Measurements from ENCODE around the gene SH3TC2.

The SH3TC2 gene

DNA sequence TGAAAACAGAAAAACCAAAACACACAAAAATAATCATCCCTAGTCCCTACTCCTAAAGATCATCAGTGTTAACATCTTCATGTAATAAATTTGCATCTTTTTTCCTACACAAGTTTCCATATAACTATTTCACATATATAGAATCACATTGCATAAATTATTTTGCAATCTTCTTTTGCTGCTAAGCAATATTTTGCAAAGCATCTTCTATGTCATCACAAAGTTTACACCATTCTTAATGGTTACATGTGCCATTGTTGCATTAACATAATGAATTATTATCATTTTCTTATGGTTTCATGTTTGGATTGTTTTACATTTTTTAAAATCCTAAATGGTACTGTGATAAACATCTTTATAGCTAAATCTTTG is 17.8 kb downstream of the SH3TC2 start:
- POLR2A ChIA-PET, result no interaction called here
- no peak overlapping the region for H3K4me3 ChIP-seq (ENCODE audit: low read depth, low read length)
- CTCF ChIA-PET, result interaction anchor here (2.1 to 6.8 kb wide), 5 partner anchors 9 to 311 kb away, joined by 9 to 87 read pairs (median 15); no protein-coding TSS in a partner anchor
- no peak for DNase-seq (ENCODE audit: low read depth, low spot score)
- TF ChIP-seq, protein P1, sequence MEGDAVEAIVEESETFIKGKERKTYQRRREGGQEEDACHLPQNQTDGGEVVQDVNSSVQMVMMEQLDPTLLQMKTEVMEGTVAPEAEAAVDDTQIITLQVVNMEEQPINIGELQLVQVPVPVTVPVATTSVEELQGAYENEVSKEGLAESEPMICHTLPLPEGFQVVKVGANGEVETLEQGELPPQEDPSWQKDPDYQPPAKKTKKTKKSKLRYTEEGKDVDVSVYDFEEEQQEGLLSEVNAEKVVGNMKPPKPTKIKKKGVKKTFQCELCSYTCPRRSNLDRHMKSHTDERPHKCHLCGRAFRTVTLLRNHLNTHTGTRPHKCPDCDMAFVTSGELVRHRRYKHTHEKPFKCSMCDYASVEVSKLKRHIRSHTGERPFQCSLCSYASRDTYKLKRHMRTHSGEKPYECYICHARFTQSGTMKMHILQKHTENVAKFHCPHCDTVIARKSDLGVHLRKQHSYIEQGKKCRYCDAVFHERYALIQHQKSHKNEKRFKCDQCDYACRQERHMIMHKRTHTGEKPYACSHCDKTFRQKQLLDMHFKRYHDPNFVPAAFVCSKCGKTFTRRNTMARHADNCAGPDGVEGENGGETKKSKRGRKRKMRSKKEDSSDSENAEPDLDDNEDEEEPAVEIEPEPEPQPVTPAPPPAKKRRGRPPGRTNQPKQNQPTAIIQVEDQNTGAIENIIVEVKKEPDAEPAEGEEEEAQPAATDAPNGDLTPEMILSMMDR (IDR thresholded peaks at IDR 0.05; ENCODE audit: insufficient read depth, low read length, missing control alignments), result no peak

DNA sequence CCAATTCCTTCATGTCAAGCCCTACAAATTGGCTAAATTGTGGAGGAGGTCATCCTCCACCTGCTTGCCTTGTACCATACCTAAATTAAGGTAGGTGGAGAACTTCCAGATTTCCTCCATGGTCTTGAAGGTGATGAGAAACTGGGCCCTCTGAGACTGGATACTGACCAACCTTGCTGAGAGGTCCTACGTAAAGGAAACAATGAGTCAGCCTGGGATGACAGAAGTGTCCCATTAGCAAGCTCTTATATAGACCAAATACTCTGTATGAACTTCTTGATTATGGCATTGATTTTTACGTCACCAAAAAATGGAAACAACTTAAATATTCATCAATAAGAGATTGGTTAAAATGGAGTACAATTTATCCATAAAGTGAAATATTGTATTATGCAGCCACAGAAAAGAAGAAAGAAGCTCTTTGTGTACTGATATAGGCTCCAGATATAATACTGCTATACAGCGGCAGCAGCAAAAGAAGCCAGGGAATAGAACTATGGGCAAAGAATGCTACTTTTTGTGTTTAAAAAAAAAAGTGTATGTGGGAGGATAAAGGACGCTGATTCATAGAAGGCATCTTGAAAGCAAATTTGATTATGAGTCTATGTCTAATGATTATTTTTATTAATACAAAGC is 18.3 kb downstream of the SH3TC2 start:
- CTCF ChIA-PET, result interaction anchor here (2.1 to 6.8 kb wide), 5 partner anchors 8 to 311 kb away, joined by 9 to 87 read pairs (median 15); no protein-coding TSS in a partner anchor
- TF ChIP-seq, protein P1 (IDR thresholded peaks at IDR 0.05; ENCODE audit: insufficient read depth, low read length, missing control alignments), result no peak
- DNase-seq (ENCODE audit: low read depth, low spot score), result no peak
- no peak overlapping the region for H3K4me3 ChIP-seq (ENCODE audit: low read depth, low read length)
- POLR2A ChIA-PET, result no interaction called here

DNA sequence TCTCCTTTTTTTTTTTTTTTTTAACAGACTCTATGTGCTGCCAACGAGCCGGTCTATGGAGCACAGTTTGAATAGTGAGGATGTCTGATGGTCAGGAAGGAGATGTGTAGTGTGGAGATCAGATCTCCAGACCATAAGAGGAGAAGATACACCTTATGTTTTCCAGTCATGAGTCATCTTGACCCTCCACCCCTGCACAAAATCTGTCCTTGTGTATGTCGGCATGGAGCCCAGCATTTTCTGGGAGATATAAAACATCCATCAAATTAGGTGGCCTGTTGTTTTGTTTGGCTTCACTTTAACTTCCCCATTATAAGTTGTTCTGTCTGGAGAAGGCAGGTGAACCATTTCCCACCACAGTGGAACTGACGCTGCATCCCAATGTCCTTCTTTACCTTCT is 19.2 kb downstream of the SH3TC2 start:
- CTCF ChIA-PET, result interaction anchor here (0.5 to 5.0 kb wide), 3 partner anchors 8 to 303 kb away, joined by 3 to 20 read pairs (median 3); no protein-coding TSS in a partner anchor
- H3K4me3 ChIP-seq (ENCODE audit: low read depth, low read length), result no peak overlapping the region
- POLR2A ChIA-PET, result interaction anchor here (0.6 kb wide), 1 partner anchor 237 kb away, joined by 5 read pairs; no protein-coding TSS in a partner anchor
- TF ChIP-seq, protein P1 (IDR thresholded peaks at IDR 0.05; ENCODE audit: insufficient read depth, low read length, missing control alignments), result no peak
- DNase-seq (ENCODE audit: low read depth, low spot score), result no peak

DNA sequence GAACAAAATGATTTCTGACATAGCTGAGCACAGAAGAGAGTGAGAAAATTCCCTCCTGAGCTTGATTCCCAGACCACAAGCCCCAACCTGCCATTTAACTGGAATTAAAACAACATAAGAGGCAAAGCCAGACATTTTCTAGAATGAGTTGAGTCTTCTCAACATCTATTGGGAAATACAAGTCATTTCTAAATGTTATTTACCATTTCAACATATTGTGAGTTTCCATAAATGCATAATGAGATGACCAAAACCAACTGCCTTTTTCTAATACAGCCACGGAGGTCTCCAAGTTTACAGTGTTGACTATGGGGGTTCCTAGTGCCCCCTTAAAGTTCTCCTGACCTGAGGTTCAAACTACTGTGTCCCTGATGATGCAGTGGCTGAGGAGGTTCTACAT is 20.0 kb downstream of the SH3TC2 start:
- no peak overlapping the region for H3K4me3 ChIP-seq (ENCODE audit: low read depth, low read length)
- TF ChIP-seq, protein P1 (IDR thresholded peaks at IDR 0.05; ENCODE audit: insufficient read depth, low read length, missing control alignments), result no peak
- ChIA-PET POLR2A (interaction anchor here (0.6 kb wide), 1 partner anchor 236 kb away, joined by 5 read pairs; no protein-coding TSS in a partner anchor), CTCF (interaction anchor here (1.0 to 5.0 kb wide), 3 partner anchors 72 to 302 kb away, joined by 3 to 20 read pairs (median 3); no protein-coding TSS in a partner anchor)
- DNase-seq (ENCODE audit: low read depth, low spot score), result no peak

DNA sequence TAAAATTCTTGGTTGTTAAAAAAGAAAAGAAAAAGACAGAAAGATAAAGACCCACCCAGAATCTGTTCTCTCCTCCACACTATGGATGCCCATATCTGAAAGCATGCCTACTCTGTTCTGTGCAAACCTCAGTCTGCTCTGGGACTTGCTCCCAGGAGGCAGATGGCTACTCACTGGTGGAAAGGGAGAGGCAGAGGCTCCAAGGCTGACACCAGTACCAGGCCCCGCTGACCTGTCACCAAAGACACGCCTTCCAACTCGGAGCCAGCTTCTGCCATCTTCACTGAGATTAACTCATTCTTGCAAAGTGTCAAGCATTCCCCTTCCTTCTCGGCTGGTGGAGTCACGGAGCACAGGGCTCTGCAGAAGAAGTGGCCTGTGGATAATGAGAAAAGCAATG is 21.6 kb downstream of the SH3TC2 start:
- DNase-seq (ENCODE audit: low read depth, low spot score), result no peak
- ChIA-PET POLR2A (no interaction called here), CTCF (interaction anchor here (10.2 to 19.0 kb wide), 2 partner anchors 72 to 304 kb away, joined by 126 to 911 read pairs; no protein-coding TSS in a partner anchor)
- TF ChIP-seq, protein P1 (IDR thresholded peaks at IDR 0.05; ENCODE audit: insufficient read depth, low read length, missing control alignments), result no peak
- no peak overlapping the region for H3K4me3 ChIP-seq (ENCODE audit: low read depth, low read length)

DNA sequence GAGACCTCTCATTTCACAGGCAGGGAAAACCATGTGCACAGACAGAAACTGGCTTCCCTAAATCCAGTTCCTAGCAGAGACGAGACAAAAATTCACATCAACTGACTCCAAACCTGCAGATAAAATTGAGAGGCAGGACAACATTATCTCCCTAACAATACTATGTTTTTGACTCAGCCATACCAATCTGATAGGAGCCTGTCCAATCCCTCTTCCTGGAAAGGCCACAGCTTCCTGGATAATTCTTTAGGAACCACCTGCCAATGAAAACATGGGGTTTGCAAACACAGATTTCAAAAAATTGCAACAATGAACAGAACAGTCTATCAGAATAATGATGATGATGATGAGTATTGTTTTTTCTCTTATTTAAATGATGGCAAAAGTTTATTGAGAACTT is 22.4 kb downstream of the SH3TC2 start:
- H3K4me3 ChIP-seq (ENCODE audit: low read depth, low read length), result no peak overlapping the region
- POLR2A ChIA-PET, result no interaction called here
- no peak for DNase-seq (ENCODE audit: low read depth, low spot score)
- CTCF ChIA-PET, result interaction anchor here (1.3 to 19.0 kb wide), 3 partner anchors 21 to 303 kb away, joined by 4 to 911 read pairs (median 126); no protein-coding TSS in a partner anchor
- TF ChIP-seq, protein P1 (IDR thresholded peaks at IDR 0.05; ENCODE audit: insufficient read depth, low read length, missing control alignments), result no peak

Measured in AG04449 (cell line).